Right forelimb (tissue), 1 donor: ENCODE results near the gene CGGBP1.
"Not testable (repeated sequence)": the region's sequence is repeated elsewhere in the genome, so short reads cannot be mapped to it uniquely, and the experiment has no call there.

Source experiments
- DNase-seq: peaks from one replicate; pipeline ENCODE4 v3.0.0-alpha.2; 2018

Gene CGGBP1

DNA sequence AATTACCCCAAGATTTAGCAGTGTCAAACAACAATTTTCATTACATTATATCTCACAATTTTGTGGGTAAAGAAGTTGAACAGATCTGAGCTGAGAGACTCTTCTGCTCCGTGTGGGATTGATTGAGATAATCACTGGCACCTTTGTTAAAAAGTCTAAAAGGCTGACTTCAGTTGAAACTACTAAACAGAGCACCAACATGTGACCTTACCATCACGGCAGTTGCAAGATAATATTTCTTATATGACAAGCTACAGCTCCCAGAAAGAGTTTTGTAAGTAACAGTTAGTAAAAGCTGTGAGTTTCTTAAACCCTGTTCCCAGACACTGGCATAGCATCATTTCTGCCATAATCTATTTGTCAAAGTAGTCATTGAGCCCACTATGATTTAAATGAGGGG, 25.0 kb downstream of the CGGBP1 start:
- DNase-seq, result no peak

DNA sequence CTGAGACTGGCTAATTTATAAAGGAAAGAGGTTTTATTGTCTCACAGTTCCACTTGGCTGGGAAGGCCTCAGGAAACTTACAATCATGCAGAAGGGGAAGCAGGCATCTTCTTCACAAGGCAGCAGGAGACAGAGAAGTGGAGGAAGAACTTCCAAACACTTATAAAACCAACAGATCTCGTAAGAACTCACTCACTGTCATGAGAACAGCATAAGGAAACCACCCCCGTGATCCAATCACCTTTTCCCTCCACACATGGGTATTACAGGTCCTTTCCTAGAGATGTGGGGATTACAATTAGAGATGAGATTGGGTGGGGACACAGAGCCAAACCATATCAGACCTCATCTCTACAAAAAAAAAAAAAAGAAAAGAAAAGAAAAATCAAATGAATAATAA, 25.7 kb downstream of the CGGBP1 start:
- DNase-seq, result no peak

DNA sequence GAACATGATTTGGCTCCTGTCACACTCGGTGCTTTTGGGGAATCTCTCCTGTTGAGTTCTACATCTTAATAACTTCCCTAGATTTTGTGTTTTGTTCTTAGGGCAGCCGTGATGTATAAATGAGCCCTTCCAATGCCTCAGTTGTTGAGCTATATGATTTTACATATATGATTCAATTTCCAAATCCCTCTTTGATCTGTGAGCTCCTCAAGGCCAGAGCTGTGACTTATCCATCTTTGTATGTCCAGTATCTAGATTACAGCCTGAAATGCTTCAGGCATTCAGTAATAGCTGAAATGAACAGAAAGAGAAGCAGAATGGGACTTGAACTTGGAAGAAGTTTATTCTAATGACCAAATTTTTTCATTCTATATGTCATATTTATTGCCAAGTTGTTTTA, 26.6 kb downstream of the CGGBP1 start:
- no peak for DNase-seq

DNA sequence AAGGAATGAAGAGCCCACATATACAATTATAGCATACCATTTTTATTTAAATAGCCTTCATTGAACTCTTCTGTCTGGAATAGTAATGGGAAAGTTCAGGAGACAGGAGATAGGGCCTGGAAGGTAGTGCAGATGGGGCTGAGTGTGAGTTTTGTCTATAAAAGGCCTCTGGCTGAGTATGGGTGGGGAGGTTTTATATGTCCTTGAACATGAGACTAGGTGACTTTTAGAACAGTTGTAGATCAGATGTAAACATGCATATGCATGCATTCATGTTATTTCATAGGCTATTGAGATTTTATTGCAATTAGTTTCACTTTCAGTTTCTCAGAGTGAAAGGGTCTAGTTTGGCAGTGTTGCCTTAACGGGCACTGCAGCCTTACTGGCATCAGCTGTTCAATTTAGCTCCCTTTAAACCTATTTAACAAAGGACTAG, 27.1 kb downstream of the CGGBP1 start:
- DNase-seq, result no peak

DNA sequence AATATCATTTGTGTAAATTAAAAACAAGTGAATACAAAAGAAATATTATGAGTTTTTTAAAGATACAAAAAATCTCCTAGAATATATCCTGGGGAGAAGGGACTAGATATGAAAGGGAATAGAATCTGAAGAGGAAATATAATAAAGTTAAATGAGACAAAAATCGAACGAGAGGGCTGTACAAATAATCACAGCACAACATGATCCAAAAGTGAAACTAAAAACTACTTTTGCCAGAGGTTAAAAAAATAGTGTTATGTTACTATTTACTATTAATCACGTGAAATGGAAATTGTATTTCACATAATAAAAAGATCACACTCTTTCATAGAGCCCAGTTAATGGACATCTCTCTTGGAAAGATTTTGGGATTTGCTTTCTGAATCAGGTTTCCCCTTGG, 28.6 kb downstream of the CGGBP1 start:
- DNase-seq, result no peak

DNA sequence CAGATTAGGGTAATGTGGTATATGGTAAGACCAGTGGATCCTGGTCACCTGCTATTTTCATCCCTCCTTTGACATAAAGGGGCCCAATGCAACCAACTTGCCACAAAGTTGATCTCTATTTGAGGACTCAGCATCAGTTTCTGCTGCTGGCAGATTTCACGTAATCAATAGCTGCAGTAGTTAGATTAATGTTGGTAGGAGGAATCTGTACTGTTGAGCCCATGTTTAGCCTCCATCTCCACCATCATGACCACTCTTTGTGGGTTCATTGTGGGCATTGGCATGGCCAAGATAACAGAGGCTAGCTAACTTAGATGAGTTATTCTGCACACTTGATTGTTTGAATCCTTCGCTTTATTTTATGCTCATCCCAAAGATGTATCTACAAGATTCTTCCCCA, 29.9 kb downstream of the CGGBP1 start:
- no peak for DNase-seq

DNA sequence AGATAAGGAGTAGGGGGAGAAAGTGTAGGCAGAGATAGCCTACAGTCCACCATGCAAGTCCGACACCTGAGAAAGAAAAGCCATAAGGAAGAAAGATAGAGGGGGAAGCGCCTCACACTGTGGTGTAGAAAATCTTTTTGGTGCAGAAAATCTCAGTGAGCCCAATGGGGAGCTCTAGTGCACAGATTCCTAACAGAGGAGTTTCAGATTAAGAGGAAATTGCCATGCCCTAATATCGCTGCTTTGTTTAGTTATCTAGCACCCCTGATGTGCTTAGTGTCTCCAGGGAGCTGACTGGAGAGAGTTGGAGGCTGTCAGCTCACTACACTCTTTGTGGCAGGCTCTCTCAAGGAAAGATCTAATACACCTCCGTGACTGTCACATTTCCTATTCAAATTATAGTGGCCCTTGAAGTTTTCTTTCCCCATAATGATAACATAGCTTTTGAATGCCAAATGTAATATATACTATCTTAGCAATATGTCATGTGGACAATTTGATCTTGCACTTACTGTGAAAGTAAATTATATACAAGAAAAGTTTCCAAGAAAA, 33.7 kb downstream of the CGGBP1 start:
- no peak for DNase-seq

DNA sequence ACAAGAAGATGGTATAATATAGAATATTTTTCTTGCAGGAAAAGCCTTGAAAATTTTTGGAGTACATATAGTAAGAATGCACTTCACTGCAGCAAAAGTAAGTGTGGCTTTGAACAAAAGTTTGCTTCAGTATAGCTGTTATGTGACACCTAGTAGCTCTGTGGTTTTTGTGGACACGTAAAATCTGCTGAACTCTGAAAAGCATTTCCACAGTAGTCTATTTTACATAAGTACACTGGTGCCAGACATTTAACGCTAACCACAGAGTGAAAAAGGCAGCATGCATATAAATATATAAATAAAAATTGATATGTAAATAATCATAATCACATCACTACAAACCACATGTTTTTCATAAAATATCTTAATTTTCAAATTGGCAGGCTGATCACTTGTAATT, 39.8 kb downstream of the CGGBP1 start:
- DNase-seq, result no peak

DNA sequence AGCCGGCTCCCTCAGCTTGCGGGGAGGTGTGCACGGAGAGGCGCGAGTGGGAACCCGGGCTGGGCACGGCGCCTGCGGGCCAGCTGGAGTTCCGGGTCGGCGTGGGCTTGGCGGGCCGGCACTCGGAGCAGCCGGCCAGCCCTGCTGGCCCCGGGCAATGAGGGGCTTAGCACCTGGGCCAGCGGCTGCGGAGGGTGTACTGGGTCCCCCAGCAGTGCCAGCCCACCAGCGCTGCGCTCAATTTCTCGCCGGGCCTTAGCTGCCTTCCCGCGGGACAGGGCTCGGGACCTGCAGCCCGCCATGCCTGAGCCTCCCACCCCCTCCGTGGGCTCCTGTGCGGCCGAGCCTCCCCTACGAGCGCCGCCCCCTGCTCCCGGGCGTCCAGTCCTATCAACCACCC, 43.1 kb downstream of the CGGBP1 start:
- not testable (repeated sequence) for DNase-seq

DNA sequence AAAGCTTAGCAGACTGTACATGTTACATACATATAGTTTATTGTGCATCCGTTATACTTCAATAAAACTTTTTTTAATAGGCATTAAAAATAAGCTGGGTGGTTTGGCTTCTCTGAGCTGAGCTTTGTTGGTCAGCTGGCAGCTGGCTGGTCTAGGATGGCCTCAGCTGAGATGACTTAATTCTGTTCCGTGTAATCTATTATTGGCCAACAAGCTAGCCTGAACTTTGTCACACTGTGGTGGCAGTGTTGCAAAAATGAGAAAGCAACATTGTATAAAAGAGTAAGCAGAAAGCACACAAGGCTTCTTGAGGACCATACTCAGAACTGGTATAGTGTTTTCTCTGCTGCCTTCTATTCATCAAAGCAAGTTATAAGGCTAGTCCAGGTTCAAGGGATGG, 45.2 kb downstream of the CGGBP1 start:
- DNase-seq, result no peak

DNA sequence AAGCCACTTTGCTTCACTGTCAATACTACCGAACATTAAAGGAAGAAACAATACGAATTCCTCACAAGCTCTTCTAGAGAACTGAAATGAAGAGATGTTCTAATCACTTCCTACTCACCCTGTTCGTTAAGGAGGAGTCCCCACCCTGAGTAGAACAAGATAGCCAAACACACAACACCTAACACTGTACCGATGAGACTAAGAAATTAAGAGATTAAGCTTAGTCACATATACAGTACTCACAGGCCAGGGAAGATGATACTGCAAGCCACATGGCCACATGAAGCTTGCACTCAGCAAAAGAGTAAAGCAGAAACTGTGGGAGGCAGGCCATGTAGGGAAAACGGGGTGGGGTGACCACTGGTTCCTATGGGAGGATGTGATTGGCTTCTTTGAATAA, 48.0 kb downstream of the CGGBP1 start:
- DNase-seq, result no peak

DNA sequence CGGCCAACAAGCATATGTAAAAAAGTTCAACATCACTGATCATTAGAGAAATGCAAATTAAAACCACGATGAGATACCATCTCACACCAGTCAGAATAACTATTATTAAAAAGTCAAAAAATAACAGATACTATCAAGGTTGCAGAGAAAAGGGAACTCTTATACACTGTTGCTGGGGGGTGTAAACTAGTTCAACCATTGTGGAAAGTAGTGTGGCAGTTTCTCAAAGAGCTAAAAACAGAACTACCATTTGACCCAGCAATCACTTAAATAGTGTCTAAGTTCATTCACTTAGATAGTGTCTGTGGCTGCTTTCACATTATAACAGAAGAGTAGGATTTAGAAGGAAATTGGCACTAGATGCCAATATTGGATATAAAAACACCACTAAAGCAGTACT, 49.7 kb downstream of the CGGBP1 start:
- DNase-seq, result no peak

DNA sequence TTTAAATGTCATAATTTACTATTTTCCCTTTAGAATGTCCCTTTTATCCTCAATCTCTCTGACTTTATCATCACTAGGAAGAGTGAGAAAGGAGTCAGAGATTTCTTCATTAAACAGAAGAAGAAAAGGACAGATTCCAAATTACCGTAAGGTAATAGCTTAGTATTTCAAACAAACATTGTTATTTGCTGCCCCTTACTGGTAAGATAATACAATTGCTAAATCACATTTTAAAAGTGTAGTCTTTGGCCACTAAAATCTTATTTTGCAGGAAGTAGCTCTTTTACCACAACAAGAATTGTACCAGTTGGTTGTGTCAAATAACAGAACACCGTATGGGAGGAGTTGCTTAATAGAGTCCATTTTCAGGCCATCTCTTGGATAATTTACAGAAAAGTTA, 53.7 kb downstream of the CGGBP1 start:
- no peak for DNase-seq

DNA sequence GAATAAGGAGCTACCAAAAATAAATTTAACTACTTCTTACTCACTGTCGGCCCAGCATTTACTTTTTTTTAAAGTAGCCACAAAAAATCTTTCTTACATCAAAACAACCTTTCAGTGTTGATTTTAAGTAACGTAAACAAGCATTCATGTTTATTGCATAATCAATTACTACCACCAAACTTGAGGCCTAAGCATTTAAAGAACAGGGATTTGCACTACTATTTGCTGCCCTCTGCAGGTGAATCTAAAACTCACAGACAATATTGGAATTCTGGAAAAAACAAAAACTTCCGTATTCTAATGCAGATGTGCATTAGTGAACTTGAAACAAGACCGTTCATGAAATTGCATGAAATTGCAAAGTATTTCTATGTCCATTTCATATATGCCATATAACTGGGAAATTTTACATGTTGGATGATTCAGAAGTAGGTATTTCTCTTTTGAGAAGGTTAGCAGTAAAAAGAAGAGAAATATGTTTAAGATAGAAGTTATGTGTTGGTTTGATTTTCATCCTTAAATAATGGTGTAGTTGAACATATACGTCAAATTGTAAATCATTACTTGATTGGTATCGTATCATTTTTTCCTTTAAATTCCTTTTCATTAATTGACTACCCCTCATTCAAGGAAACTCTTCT, 55.6 kb downstream of the CGGBP1 start:
- no peak for DNase-seq

DNA sequence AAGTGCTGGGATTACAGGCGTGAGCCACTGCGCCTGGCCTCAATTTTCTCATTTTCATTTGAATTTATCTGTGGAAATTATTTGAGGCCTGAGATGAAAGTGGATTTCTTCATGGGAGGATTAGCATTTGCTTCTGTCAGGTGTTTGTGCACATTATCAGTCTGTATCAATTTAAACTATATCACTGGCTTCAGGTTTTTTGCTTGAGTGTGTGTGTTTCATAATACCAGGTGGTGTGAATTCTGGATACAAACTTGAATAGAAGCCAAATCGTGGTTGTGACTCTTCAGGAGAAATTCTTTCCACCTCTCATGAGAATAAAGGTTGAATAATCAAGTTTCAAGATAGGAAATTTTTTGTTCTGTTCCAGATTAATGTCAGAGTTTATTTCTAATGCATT, 56.4 kb downstream of the CGGBP1 start:
- no peak for DNase-seq
